K562 (cell line): ENCODE data around the gene PLCB3. TPM values are rescaled to one million over a fixed set of nuclear protein-coding genes. Genes with fewer than 3 reads are reported as not detected.

Source experiments
- CREM ChIP-seq: IDR thresholded peaks from 2 replicates; pipeline ENCODE4 v1.6.1; 2014; ENCODE audit warnings: antibody characterized with exemption, low read depth
- DDX20 ChIP-seq: fragments of 450-650 bp; IDR thresholded peaks from 2 replicates; pipeline ENCODE4 v1.6.1; 2016; ENCODE audit warnings: missing genetic modification characterization, low read depth, mild to moderate bottlenecking, missing compliant biosample characterization, moderate library complexity
- ELF1 ChIP-seq: fragments of 200-800 bp; sonication (Bioruptor generic); IDR thresholded peaks from 2 replicates; pipeline ENCODE4 v1.6.1; 2016; ENCODE audit warnings: missing genetic modification characterization, missing compliant biosample characterization
- KAT8 ChIP-seq: fragments of 450-650 bp; IDR thresholded peaks from 2 replicates; pipeline ENCODE4 v1.6.1; 2016; ENCODE audit warnings: low read depth, mild to moderate bottlenecking
- KLF6 ChIP-seq: fragments of 250-450 bp; sonication (Bioruptor Pico); IDR thresholded peaks from 2 replicates; pipeline ENCODE4 v1.4.0; 2020; ENCODE audit warnings: mild to moderate bottlenecking, moderate library complexity, borderline replicate concordance
- MECOM ChIP-seq: fragments of 250-450 bp; sonication (Bioruptor Pico); IDR thresholded peaks from 2 replicates; pipeline ENCODE4 v1.8.0; 2022; ENCODE audit warnings: inconsistent platforms
- MIER1 ChIP-seq: fragments of 450-650 bp; IDR thresholded peaks from 2 replicates; pipeline ENCODE4 v1.6.1; 2016; ENCODE audit warnings: antibody characterized with exemption, mild to moderate bottlenecking, low read depth
- MTA2 ChIP-seq: fragments of 450-650 bp; IDR thresholded peaks from 2 replicates; pipeline ENCODE4 v1.6.1; 2016; ENCODE audit warnings: low read depth
- PHF21A ChIP-seq: fragments of 450-650 bp; IDR thresholded peaks from 2 replicates; pipeline ENCODE4 v1.6.1; 2017; ENCODE audit warnings: low read depth, borderline replicate concordance
- RAD51 ChIP-seq: fragments of 450-650 bp; IDR thresholded peaks from 2 replicates; pipeline ENCODE4 v1.7.1; 2016; ENCODE audit warnings: low read depth, mild to moderate bottlenecking, borderline replicate concordance
- RBM15 ChIP-seq: fragments of 200-400 bp; formaldehyde crosslinking; IDR thresholded peaks from 2 replicates; pipeline ENCODE4 v1.6.1; 2018; ENCODE audit warnings: mild to moderate bottlenecking, low read length, moderate library complexity; ENCODE audit not compliant: insufficient read depth
- RBM25 ChIP-seq: fragments of 200-400 bp; formaldehyde crosslinking; IDR thresholded peaks from 2 replicates; pipeline ENCODE4 v1.6.1; 2018; ENCODE audit warnings: low read length, low read depth, moderate library complexity; ENCODE audit not compliant: severe bottlenecking
- RFX5 ChIP-seq: IDR thresholded peaks from 2 replicates; pipeline ENCODE4 v1.6.1; 2011; ENCODE audit warnings: low read depth, mild to moderate bottlenecking, improper control_type of control experiment, low read length
- SMARCA4 ChIP-seq: fragments of 450-650 bp; IDR thresholded peaks from 2 replicates; pipeline ENCODE4 v1.6.1; 2016
- SUPT5H ChIP-seq: fragments of 450-650 bp; IDR thresholded peaks from 2 replicates; pipeline ENCODE4 v1.6.1; 2016
- TBL1XR1 ChIP-seq, 2 experiments: IDR thresholded peaks; 2 replicates each; pipeline ENCODE4 v1.6.1; 2012; ENCODE audit warnings: improper control_type of control experiment in 2 of 2, low read length in 2 of 2, mild to moderate bottlenecking in 1 of 2
- TBP ChIP-seq: optimal IDR thresholded peaks from 2 replicates; pipeline ENCODE3; 2011; ENCODE audit warnings: low read depth, low read length, improper control_type of control experiment
- ZNF3 ChIP-seq: fragments of 250-450 bp; sonication (Bioruptor Pico); IDR thresholded peaks from 2 replicates; pipeline ENCODE4 v1.5.0; 2021; ENCODE audit warnings: mild to moderate bottlenecking, moderate library complexity
- ZNF445 ChIP-seq: fragments of 250-450 bp; sonication (Bioruptor Pico); IDR thresholded peaks from 2 replicates; pipeline ENCODE4 v1.4.0; 2020; ENCODE audit warnings: low read depth, mild to moderate bottlenecking, moderate library complexity
- polyA plus RNA-seq, 8 experiments: library from polyadenylated mRNA; depleted of rRNA in 4 of 8; stranded (reverse) in 5 of 8; unstranded in 3 of 8; fragments of >200 nt; fragmentation: Nextera tagmentation in 2 of 8; fragmentation: Illumina TruSeq in 1 of 8; extraction: Ambion mirVana in 2 of 8; extraction: Trizol in 1 of 8; gene quantifications; 2 replicates each; pipeline versions ENCODE4 v1.2.1 to v1.2.3, GENCODE V29; 2011 to 2014; ENCODE audit warnings: inconsistent platforms in 1 of 8, missing spikeins in 1 of 8
- total RNA-seq, 7 experiments: library from RNA; depleted of rRNA in 6 of 7; stranded (reverse); fragments of >200 nt in 6 of 7; fragmentation: Illumina TruSeq in 2 of 7; extraction: Trizol in 2 of 7; gene quantifications; 2 replicates each; pipeline versions ENCODE4 v1.2.1 to v1.2.3, GENCODE V29; 2011 to 2021; ENCODE audit warnings: low replicate concordance in 1 of 7
- TF ChIP-seq, protein P1 (sequence below): fragments of 450-650 bp; conservative IDR thresholded peaks from 2 replicates; pipeline ENCODE4 v1.6.1; 2016; ENCODE audit warnings: missing genetic modification characterization, low read depth, mild to moderate bottlenecking, missing compliant biosample characterization, moderate library complexity
- TF ChIP-seq, protein P2 (sequence below): fragments of 450-650 bp; IDR thresholded peaks from 2 replicates; pipeline ENCODE4 v1.6.1; 2016; ENCODE audit warnings: low read depth, mild to moderate bottlenecking, moderate library complexity
- TF ChIP-seq, protein P3 (sequence below): fragments of 450-650 bp; formaldehyde crosslinking; IDR thresholded peaks from 2 replicates; pipeline ENCODE4 v1.4.0; 2022; ENCODE audit warnings: missing genetic modification characterization
- TF ChIP-seq, protein P4 (sequence below): fragments of 250-450 bp; sonication (Bioruptor Pico); IDR thresholded peaks from 2 replicates; pipeline ENCODE4 v1.5.0; 2021
- TF ChIP-seq, protein P5 (sequence below): fragments of 450-650 bp; IDR thresholded peaks from 2 replicates; pipeline ENCODE4 v1.6.1; 2016; ENCODE audit warnings: borderline replicate concordance

Gene PLCB3
- total and polyA plus RNA-seq, 9 of the 15 experiments (the other 6 are each of a cell fraction or from before 2014, with no cell fraction given): 0.31 to 44.8 (median 14.6) TPM

DNA sequence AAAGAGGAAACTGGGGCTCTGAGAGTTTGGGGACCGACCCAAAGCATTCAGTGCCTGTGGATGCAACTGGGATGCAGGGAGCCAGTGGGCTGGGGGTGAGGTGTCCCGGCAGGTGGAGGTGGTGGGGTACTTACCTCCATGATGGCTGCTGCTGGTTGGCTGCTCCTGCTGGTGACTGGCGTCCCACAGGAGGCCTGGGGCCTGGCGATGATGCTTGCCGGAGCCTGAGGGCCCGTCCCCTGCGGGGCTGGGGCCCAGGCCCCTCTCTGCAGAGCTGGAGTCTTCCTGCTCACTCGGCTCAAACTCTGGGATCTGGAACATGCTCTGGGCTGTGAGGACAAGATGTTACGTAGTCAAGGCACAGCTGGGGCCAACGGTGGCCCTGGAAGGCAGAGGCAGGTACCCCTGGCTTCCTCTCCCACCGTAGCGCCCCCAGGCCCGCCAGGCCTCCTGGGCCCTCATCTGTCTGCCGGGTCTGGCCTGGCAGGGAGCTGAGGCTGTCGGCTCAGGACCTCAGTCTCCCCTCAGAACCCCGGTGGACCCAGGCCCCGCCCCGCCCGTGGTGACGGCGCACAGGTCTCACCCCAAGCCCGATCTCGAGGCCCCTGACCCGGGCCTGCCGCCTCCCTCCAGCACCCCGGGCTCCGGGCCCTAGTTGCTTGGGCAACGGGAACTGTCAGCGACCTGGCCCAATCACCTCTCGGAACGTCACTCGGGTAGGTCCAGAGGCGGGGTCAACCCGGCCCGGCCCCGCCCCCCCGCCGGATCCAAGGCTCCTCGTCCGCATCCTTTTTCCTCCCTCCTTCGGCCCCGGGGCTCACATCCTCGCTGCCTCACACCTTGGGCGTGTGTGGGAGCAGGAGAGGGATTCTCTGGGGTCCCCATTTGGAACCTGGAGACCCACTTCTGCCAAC, 33.0 kb downstream of the PLCB3 start, which contains the start of gene BAD (continued):
- TF ChIP-seq KLF6 (CRISPR knock-in tag) (no peak), CREM (peak; percentile 93), SMARCA4 (no peak), DDX20 (tag) (no peak), RAD51 (no peak), RFX5 (no peak), SUPT5H (peak; percentile 73; the same call in 1 of the 2 replicates), MECOM (no peak), TBP (peak; percentile 23), ZNF3 (CRISPR knock-in tag) (no peak), PHF21A (no peak), RBM25 (peak; percentile 90), RBM15 (no peak), ELF1 (no peak), ZNF445 (no peak), KAT8 (no peak), MTA2 (no peak), MIER1 (no peak), TBL1XR1 (IDR thresholded peaks at IDR 0.05; ENCODE audit: low read length in 2 of 2) (peak in 1 of 2 experiments; percentile 42; a peak in 1 of 4 replicates)
- TF ChIP-seq, protein P1, sequence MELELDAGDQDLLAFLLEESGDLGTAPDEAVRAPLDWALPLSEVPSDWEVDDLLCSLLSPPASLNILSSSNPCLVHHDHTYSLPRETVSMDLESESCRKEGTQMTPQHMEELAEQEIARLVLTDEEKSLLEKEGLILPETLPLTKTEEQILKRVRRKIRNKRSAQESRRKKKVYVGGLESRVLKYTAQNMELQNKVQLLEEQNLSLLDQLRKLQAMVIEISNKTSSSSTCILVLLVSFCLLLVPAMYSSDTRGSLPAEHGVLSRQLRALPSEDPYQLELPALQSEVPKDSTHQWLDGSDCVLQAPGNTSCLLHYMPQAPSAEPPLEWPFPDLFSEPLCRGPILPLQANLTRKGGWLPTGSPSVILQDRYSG (tag): no peak
- TF ChIP-seq, protein P2, sequence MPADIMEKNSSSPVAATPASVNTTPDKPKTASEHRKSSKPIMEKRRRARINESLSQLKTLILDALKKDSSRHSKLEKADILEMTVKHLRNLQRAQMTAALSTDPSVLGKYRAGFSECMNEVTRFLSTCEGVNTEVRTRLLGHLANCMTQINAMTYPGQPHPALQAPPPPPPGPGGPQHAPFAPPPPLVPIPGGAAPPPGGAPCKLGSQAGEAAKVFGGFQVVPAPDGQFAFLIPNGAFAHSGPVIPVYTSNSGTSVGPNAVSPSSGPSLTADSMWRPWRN: no peak
- TF ChIP-seq, protein P3, sequence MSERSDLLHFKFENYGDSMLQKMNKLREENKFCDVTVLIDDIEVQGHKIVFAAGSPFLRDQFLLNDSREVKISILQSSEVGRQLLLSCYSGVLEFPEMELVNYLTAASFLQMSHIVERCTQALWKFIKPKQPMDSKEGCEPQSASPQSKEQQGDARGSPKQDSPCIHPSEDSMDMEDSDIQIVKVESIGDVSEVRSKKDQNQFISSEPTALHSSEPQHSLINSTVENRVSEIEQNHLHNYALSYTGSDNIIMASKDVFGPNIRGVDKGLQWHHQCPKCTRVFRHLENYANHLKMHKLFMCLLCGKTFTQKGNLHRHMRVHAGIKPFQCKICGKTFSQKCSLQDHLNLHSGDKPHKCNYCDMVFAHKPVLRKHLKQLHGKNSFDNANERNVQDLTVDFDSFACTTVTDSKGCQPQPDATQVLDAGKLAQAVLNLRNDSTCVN (CRISPR knock-in tag): no peak
- TF ChIP-seq, protein P4, sequence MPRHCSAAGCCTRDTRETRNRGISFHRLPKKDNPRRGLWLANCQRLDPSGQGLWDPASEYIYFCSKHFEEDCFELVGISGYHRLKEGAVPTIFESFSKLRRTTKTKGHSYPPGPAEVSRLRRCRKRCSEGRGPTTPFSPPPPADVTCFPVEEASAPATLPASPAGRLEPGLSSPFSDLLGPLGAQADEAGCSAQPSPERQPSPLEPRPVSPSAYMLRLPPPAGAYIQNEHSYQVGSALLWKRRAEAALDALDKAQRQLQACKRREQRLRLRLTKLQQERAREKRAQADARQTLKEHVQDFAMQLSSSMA (CRISPR knock-in tag): no peak
- TF ChIP-seq, protein P5, sequence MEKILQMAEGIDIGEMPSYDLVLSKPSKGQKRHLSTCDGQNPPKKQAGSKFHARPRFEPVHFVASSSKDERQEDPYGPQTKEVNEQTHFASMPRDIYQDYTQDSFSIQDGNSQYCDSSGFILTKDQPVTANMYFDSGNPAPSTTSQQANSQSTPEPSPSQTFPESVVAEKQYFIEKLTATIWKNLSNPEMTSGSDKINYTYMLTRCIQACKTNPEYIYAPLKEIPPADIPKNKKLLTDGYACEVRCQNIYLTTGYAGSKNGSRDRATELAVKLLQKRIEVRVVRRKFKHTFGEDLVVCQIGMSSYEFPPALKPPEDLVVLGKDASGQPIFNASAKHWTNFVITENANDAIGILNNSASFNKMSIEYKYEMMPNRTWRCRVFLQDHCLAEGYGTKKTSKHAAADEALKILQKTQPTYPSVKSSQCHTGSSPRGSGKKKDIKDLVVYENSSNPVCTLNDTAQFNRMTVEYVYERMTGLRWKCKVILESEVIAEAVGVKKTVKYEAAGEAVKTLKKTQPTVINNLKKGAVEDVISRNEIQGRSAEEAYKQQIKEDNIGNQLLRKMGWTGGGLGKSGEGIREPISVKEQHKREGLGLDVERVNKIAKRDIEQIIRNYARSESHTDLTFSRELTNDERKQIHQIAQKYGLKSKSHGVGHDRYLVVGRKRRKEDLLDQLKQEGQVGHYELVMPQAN: peak; percentile 47; the same call in 1 of the 2 replicates
